Chondrocyte (in vitro differentiated cells): ENCODE data around the gene CREBRF. TPM values are rescaled to one million over a fixed set of nuclear protein-coding genes. Genes with fewer than 3 reads are reported as not detected.

Experiments
- DNase-seq: peaks from one replicate; pipeline ENCODE4 v3.0.0; 2021; ENCODE audit warnings: mixed read lengths, low spot score
- H3K27ac Mint-ChIP-seq: one replicate; pipeline ENCODE4 v1.8.0; 2021; ENCODE audit warnings: mild to moderate bottlenecking, moderate library complexity, mixed read lengths; ENCODE audit not compliant: unreplicated experiment
- H3K27me3 Mint-ChIP-seq: 2 replicates; pipeline ENCODE4 v1.8.0; 2021; ENCODE audit warnings: low read depth, mixed read lengths
- H3K36me3 Mint-ChIP-seq: 2 replicates; pipeline ENCODE4 v1.8.0; 2021; ENCODE audit warnings: low read depth, mixed read lengths
- H3K4me1 Mint-ChIP-seq: 2 replicates; pipeline ENCODE4 v1.8.0; 2021; ENCODE audit warnings: low read depth, mild to moderate bottlenecking, mixed read lengths
- H3K4me3 Mint-ChIP-seq: one replicate; pipeline ENCODE4 v1.8.0; 2021; ENCODE audit warnings: mild to moderate bottlenecking, moderate library complexity, mixed read lengths; ENCODE audit not compliant: unreplicated experiment
- H3K9me3 Mint-ChIP-seq: 2 replicates; pipeline ENCODE4 v1.8.0; 2021; ENCODE audit warnings: low read depth, mixed read lengths
- CTCF ChIP-seq: fragments of 200-600 bp; sonication (generic); IDR thresholded peaks from 2 replicates; pipeline ENCODE4 v1.5.0; 2021; ENCODE audit warnings: antibody characterized with exemption, mild to moderate bottlenecking, moderate library complexity
- total RNA-seq: library from RNA; stranded (reverse); gene quantifications from 3 replicates; pipeline ENCODE4 v1.2.1, GENCODE V29; 2021

Gene CREBRF
- total RNA-seq, 1 donor from 2014 or later: 14.7 TPM

- Mint-ChIP-seq H3K4me1 (peaks cover 6% of the 10 kb centered on the region), H3K36me3 (no peaks in the 10 kb centered on the region), H3K27ac (no peak overlapping the region), H3K9me3 (no peaks in the 10 kb centered on the region), H3K4me3 (no peak overlapping the region), H3K27me3 (no peaks in the 10 kb centered on the region)
- DNase-seq: no peak
- TF ChIP-seq CTCF: no peak
Measured at GRCh38 chr5:173047838-173048105, 8.4 kb upstream of the CREBRF start.

GRCh38 chr5:173050791-173051190 lies 5.4 kb upstream of the CREBRF start:
- TF ChIP-seq CTCF: no peak
- H3K27ac Mint-ChIP-seq: no peak overlapping the region
- no peaks in the 10 kb centered on the region for H3K36me3 Mint-ChIP-seq
- no peak for DNase-seq
- H3K4me1 Mint-ChIP-seq: peaks cover 15% of the 10 kb centered on the region
- no peak overlapping the region for H3K4me3 Mint-ChIP-seq
- H3K27me3 Mint-ChIP-seq: no peaks in the 10 kb centered on the region
- H3K9me3 Mint-ChIP-seq: no peaks in the 10 kb centered on the region

- Mint-ChIP-seq H3K4me1 (peaks cover 17% of the 10 kb centered on the region), H3K9me3 (no peaks in the 10 kb centered on the region), H3K27me3 (no peaks in the 10 kb centered on the region), H3K4me3 (no peak overlapping the region), H3K27ac (no peak overlapping the region), H3K36me3 (no peaks in the 10 kb centered on the region)
- TF ChIP-seq CTCF: no peak
- DNase-seq: no peak
Measured at GRCh38 chr5:173051746-173052145, 4.4 kb upstream of the CREBRF start.

- Mint-ChIP-seq H3K36me3 (no peaks in the 10 kb centered on the region), H3K4me1 (peaks cover 23% of the 10 kb centered on the region), H3K4me3 (no peak overlapping the region), H3K9me3 (no peaks in the 10 kb centered on the region), H3K27me3 (no peaks in the 10 kb centered on the region), H3K27ac (no peak overlapping the region)
- TF ChIP-seq CTCF: no peak
- no peak for DNase-seq
Measured at GRCh38 chr5:173053041-173053440, 3.1 kb upstream of the CREBRF start.

- Mint-ChIP-seq H3K9me3 (no peaks in the 10 kb centered on the region), H3K4me3 (peak overlapping the region; percentile 89), H3K4me1 (peaks cover 28% of the 10 kb centered on the region), H3K27me3 (no peaks in the 10 kb centered on the region), H3K36me3 (no peaks in the 10 kb centered on the region), H3K27ac (peak overlapping the region; percentile 93)
- DNase-seq: no peak
- TF ChIP-seq CTCF: no peak
Measured at GRCh38 chr5:173055042-173055721, 970 bp upstream of the CREBRF start.
